Choroid plexus epithelial cell (primary cell): ENCODE results near the gene CKAP4.

Experiments used
- DNase-seq: peaks from one replicate; pipeline ENCODE4 v3.0.0-alpha.2; 2010; ENCODE audit warnings: low read depth
- H3K4me3 ChIP-seq: 2 replicates; pipeline ENCODE4 v1.5.1; 2011; ENCODE audit warnings: low read depth, mild to moderate bottlenecking, control low read depth, low read length, moderate library complexity
- TF ChIP-seq, protein P1 (sequence below): conservative IDR thresholded peaks from 2 replicates; pipeline ENCODE4 v1.5.1; 2011; ENCODE audit warnings: low read depth, mild to moderate bottlenecking, control low read depth, inconsistent platforms, low read length, moderate library complexity

The CKAP4 gene

GRCh38 chr12:106223485-106224354, 24.1 kb downstream of the CKAP4 start:
- TF ChIP-seq, protein P1, sequence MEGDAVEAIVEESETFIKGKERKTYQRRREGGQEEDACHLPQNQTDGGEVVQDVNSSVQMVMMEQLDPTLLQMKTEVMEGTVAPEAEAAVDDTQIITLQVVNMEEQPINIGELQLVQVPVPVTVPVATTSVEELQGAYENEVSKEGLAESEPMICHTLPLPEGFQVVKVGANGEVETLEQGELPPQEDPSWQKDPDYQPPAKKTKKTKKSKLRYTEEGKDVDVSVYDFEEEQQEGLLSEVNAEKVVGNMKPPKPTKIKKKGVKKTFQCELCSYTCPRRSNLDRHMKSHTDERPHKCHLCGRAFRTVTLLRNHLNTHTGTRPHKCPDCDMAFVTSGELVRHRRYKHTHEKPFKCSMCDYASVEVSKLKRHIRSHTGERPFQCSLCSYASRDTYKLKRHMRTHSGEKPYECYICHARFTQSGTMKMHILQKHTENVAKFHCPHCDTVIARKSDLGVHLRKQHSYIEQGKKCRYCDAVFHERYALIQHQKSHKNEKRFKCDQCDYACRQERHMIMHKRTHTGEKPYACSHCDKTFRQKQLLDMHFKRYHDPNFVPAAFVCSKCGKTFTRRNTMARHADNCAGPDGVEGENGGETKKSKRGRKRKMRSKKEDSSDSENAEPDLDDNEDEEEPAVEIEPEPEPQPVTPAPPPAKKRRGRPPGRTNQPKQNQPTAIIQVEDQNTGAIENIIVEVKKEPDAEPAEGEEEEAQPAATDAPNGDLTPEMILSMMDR, result peak; percentile 98
- peak; percentile 76 for DNase-seq
- H3K4me3 ChIP-seq, result no peak overlapping the region

DNA sequence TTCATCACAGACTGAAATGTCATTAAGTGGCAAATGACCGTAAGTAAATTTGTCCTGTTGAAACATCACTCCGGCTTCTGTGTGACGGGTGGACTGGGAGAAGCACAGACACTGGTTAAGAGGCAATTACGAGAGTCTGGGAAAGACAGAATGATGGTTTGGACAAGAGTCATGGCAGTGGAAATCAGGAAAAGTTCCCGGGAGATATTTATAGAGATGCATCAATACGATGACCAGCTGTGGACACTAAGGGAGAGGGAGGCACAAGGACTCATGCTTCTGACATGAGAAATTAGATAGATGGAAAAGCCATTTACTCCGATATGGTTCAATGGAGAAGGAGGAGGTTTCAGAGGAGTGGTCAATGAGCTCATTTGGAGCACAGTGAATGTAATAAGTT, 27.3 kb downstream of the CKAP4 start:
- H3K4me3 ChIP-seq, result no peak overlapping the region
- TF ChIP-seq, protein P1, result no peak
- DNase-seq, result no peak

DNA sequence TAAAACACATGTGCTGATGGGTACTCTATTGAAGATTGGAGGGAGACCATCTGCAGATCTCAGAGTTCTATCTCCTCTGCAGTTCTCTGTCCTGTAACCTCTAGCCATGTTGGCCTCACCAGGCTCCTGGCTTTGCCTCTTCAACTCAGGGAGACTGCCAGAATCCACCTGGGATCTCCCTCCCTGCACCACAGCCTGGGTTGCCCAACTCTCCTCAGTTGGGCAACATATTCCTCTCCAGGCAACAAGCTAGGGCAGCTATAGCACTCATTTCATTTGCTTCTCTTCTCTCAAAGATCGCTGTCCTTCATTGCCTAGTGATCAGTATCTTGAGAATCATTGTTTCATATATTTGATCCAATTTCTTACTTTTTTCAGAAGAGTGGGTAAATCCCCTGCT, 28.8 kb downstream of the CKAP4 start:
- TF ChIP-seq, protein P1, result no peak
- DNase-seq, result no peak
- H3K4me3 ChIP-seq, result no peak overlapping the region

DNA sequence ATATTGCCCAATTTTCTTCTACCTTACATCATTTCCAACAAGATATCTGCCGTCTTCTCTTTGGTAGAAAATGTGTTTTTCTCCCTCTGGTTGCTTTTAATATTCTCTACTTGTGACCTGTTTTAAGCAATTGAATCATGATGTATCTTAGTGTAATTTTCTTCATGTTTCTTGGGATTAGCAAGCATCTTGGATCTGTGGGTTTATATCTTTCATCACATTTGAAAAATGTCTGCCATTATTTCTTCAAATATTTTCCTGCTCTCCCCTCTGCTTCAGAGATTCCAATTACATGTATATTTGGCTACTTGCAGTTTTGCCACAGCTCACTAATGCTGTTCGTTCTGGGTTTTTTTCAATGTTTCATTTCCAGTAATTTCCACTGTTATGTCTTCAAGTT, 30.1 kb downstream of the CKAP4 start:
- TF ChIP-seq, protein P1, result no peak
- DNase-seq, result no peak
- no peak overlapping the region for H3K4me3 ChIP-seq

DNA sequence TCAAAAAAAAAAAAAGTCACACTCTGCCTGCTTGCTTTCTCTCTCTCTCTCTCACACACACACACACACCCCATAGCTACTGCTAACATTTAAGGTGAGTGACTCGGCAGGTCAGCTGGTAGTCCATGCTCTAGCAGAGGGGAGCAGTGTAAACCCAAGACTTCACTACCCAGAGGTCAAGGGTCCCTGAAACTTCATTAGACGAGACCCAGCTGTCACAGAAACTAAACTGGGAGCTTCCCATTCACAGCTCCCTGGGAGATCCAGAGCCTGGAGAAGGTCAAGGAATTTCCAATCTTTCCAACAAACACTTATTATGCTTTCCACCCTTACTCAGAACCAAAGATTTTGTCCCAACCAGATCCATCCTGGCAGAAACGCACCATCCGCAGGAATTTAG, 33.2 kb downstream of the CKAP4 start:
- TF ChIP-seq, protein P1, result no peak
- no peak overlapping the region for H3K4me3 ChIP-seq
- no peak for DNase-seq

GRCh38 chr12:106213662-106214061, 34.2 kb downstream of the CKAP4 start:
- no peak overlapping the region for H3K4me3 ChIP-seq
- TF ChIP-seq, protein P1, result no peak
- DNase-seq, result peak; percentile 41

GRCh38 chr12:106211973-106212372, 35.8 kb downstream of the CKAP4 start:
- DNase-seq, result no peak
- H3K4me3 ChIP-seq, result no peak overlapping the region
- TF ChIP-seq, protein P1, result no peak
